H9 (cell line): ENCODE data around the gene F2RL3. TPM values are rescaled to one million over a fixed set of nuclear protein-coding genes. Genes with fewer than 3 reads are reported as not detected.

ENCODE experiments used
- DNase-seq: peaks from one replicate; pipeline ENCODE4 v3.0.0-alpha.2; 2017
- H2AFZ ChIP-seq: one replicate; pipeline ENCODE4 v1.6.1; 2013; ENCODE audit warnings: mild to moderate bottlenecking, low read length, control low read depth, moderate library complexity
- H2AK5ac ChIP-seq: 2 replicates; pipeline ENCODE4 v1.6.1; 2013; ENCODE audit warnings: low read length, control low read depth, mixed read lengths; ENCODE audit not compliant: insufficient read length
- H2BK120ac ChIP-seq: one replicate; pipeline ENCODE4 v1.6.1; 2013; ENCODE audit warnings: low read depth, mild to moderate bottlenecking, low read length, control low read depth, inconsistent platforms; ENCODE audit not compliant: poor library complexity, severe bottlenecking
- H2BK12ac ChIP-seq: 2 replicates; pipeline ENCODE4 v1.6.1; 2013; ENCODE audit warnings: low read length, control low read depth, mixed read lengths, low read depth; ENCODE audit not compliant: insufficient read length
- H2BK15ac ChIP-seq: 2 replicates; pipeline ENCODE4 v1.6.1; 2013; ENCODE audit warnings: low read depth, low read length, control low read depth
- H2BK20ac ChIP-seq: one replicate; pipeline ENCODE4 v1.6.1; 2013; ENCODE audit warnings: low read depth, mild to moderate bottlenecking, low read length, control low read depth, inconsistent platforms; ENCODE audit not compliant: poor library complexity, severe bottlenecking
- H2BK5ac ChIP-seq: 2 replicates; pipeline ENCODE4 v1.6.1; 2013; ENCODE audit warnings: low read length, control low read depth, mixed read lengths; ENCODE audit not compliant: insufficient read length
- H3K14ac ChIP-seq: 2 replicates; pipeline ENCODE4 v1.6.1; 2013; ENCODE audit warnings: low read length, control low read depth; ENCODE audit not compliant: insufficient read depth
- H3K18ac ChIP-seq: 2 replicates; pipeline ENCODE4 v1.6.1; 2013; ENCODE audit warnings: low read depth, mild to moderate bottlenecking, mixed read lengths, low read length, control low read depth; ENCODE audit not compliant: insufficient read length
- H3K23ac ChIP-seq: 2 replicates; pipeline ENCODE4 v1.6.1; 2013; ENCODE audit warnings: low read length, control low read depth, mixed read lengths, low read depth; ENCODE audit not compliant: insufficient read length
- H3K23me2 ChIP-seq: 2 replicates; pipeline ENCODE4 v1.6.1; 2013; ENCODE audit warnings: low read depth, mild to moderate bottlenecking, mixed read lengths, low read length, control low read depth; ENCODE audit not compliant: insufficient read length, poor library complexity, severe bottlenecking
- H3K27ac ChIP-seq: 2 replicates; pipeline ENCODE4 v1.5.1; 2013; ENCODE audit warnings: low read length, control low read depth, mixed read lengths, low read depth; ENCODE audit not compliant: insufficient read length
- H3K27me3 ChIP-seq: 2 replicates; pipeline ENCODE4 v1.6.1; 2013; ENCODE audit warnings: low read length, control low read depth, inconsistent platforms; ENCODE audit not compliant: insufficient read depth
- H3K4ac ChIP-seq: 2 replicates; pipeline ENCODE4 v1.6.1; 2013; ENCODE audit warnings: low read depth, mild to moderate bottlenecking, control low read depth, inconsistent platforms, low read length, moderate library complexity
- H3K4me1 ChIP-seq: 2 replicates; pipeline ENCODE4 v1.6.1; 2013; ENCODE audit warnings: low read length, control low read depth, inconsistent platforms; ENCODE audit not compliant: insufficient read depth
- H3K4me2 ChIP-seq: 2 replicates; pipeline ENCODE4 v1.6.1; 2013; ENCODE audit warnings: low read length, control low read depth, mixed read lengths; ENCODE audit not compliant: insufficient read length, insufficient read depth
- H3K56ac ChIP-seq: 2 replicates; pipeline ENCODE4 v1.6.1; 2013; ENCODE audit warnings: low read depth, mild to moderate bottlenecking, mixed read lengths, low read length, control low read depth; ENCODE audit not compliant: insufficient read length
- H3K79me1 ChIP-seq: 2 replicates; pipeline ENCODE4 v1.6.1; 2013; ENCODE audit warnings: low read depth, mild to moderate bottlenecking, moderate library complexity, low read length, control low read depth, inconsistent platforms; ENCODE audit not compliant: insufficient read depth, poor library complexity, severe bottlenecking
- H3K79me2 ChIP-seq: 2 replicates; pipeline ENCODE4 v1.6.1; 2013; ENCODE audit warnings: low read length, control low read depth, inconsistent platforms; ENCODE audit not compliant: insufficient read depth
- H3K9ac ChIP-seq: 2 replicates; pipeline ENCODE4 v1.6.1; 2013; ENCODE audit warnings: low read length, control low read depth, mixed read lengths; ENCODE audit not compliant: insufficient read length; ENCODE audit errors: extremely low read depth
- H3K9me3 ChIP-seq: one replicate; pipeline ENCODE4 v1.6.1; 2013; ENCODE audit warnings: low read depth, low read length, inconsistent platforms; ENCODE audit not compliant: control insufficient read depth
- H3T11ph ChIP-seq: one replicate; pipeline ENCODE4 v1.6.1; 2013; ENCODE audit warnings: mild to moderate bottlenecking, low read length, control low read depth, inconsistent platforms
- H4K20me1 ChIP-seq: one replicate; pipeline ENCODE4 v1.6.1; 2013; ENCODE audit not compliant: control insufficient read depth, insufficient read length, insufficient read depth
- H4K5ac ChIP-seq: 2 replicates; pipeline ENCODE4 v1.6.1; 2013; ENCODE audit warnings: low read depth, mild to moderate bottlenecking, mixed read lengths, low read length, control low read depth; ENCODE audit not compliant: insufficient read length
- H4K8ac ChIP-seq: replicated peaks from 2 replicates; pipeline ENCODE4 v1.6.1; 2013; ENCODE audit warnings: low read length, control low read depth, mixed read lengths, low read depth; ENCODE audit not compliant: insufficient read length
- H4K91ac ChIP-seq: 2 replicates; pipeline ENCODE4 v1.6.1; 2013; ENCODE audit warnings: low read depth, mild to moderate bottlenecking, moderate library complexity, mixed read lengths, low read length, control low read depth; ENCODE audit not compliant: insufficient read length
- H3K27ac Mint-ChIP-seq, 3 experiments: 2 replicates in 2 of 3; 3 replicates in 1 of 3; pipeline ENCODE4 v1.8.0; 2020 to 2021; ENCODE audit warnings: mixed read lengths in 3 of 3, mild to moderate bottlenecking in 1 of 3, moderate library complexity in 1 of 3
- H3K27me3 Mint-ChIP-seq: 2 replicates; pipeline ENCODE4 v1.8.0; 2021; ENCODE audit warnings: low read depth, mild to moderate bottlenecking, moderate library complexity, mixed read lengths
- H3K36me3 Mint-ChIP-seq, 3 experiments: 2 replicates in 2 of 3; 3 replicates in 1 of 3; pipeline ENCODE4 v1.8.0; 2020 to 2021; ENCODE audit warnings: low read depth in 3 of 3, mixed read lengths in 3 of 3; ENCODE audit not compliant: insufficient read depth in 1 of 3
- H3K4me1 Mint-ChIP-seq, 2 experiments: 2 replicates each; pipeline ENCODE4 v1.8.0; 2020; ENCODE audit warnings: mixed read lengths in 2 of 2
- H3K4me3 Mint-ChIP-seq, 2 experiments: 2 replicates in 1 of 2; 3 replicates in 1 of 2; pipeline ENCODE4 v1.8.0; 2020 to 2021; ENCODE audit warnings: mild to moderate bottlenecking in 2 of 2, mixed read lengths in 2 of 2, moderate library complexity in 1 of 2
- H3K9me3 Mint-ChIP-seq, 2 experiments: 2 replicates in 1 of 2; 3 replicates in 1 of 2; pipeline ENCODE4 v1.8.0; 2020; ENCODE audit warnings: mild to moderate bottlenecking in 2 of 2, mixed read lengths in 2 of 2, moderate library complexity in 1 of 2
- WGBS: extraction: QIAGEN DNeasy Blood & Tissue Kit; methylation state at CpG from one replicate; pipeline ENCODE4 v1.1.7; 2013; ENCODE audit warnings: missing lambda C conversion rate, low lambda C conversion rate, mixed read lengths; ENCODE audit not compliant: insufficient read length; ENCODE audit errors: extremely low coverage; 5-methylcytosine and 5-hydroxymethylcytosine counted together
- total RNA-seq: library from RNA; stranded (reverse); gene quantifications from 2 replicates; pipeline ENCODE4 v1.2.1, GENCODE V29; 2021
- TF ChIP-seq, protein P1 (sequence below): fragments of 200-600 bp; sonication (generic); conservative IDR thresholded peaks from 3 replicates; pipeline ENCODE4 v1.8.0; 2021; ENCODE audit warnings: antibody characterized with exemption, mild to moderate bottlenecking

The F2RL3 gene
- total RNA-seq, 1 experiment from 2014 or later: not detected

DNA sequence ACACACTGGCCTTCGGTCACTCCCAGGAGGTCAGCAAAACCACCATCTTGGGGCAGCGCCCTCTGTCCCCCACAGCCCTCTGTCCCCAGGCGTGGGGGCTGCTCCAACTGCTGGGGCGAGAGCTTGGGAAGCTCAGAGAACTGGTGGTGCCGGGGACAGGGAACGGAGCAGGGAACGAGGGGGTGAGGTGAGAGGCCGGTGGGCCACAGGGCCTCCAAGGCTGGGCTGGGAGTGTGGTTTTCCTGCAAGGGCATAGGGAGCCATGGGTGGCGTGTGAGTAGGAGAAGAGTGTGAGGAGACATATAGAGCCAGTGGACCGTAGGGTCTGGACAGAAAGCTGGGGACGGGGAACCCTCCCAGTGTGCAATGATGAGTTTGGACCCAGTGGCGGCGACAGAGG, 34.1 kb downstream of the F2RL3 start:
- Histone ChIP-seq H3K27me3 (no peaks in the 10 kb centered on the region), H3K9me3 (no peaks in the 10 kb centered on the region), H3K27ac (no peak overlapping the region), H2BK120ac (no peak overlapping the region), H3T11ph (no peak overlapping the region), H3K14ac (no peak overlapping the region), H2BK20ac (no peak overlapping the region), H4K8ac (no peak overlapping the region), H2AFZ (no peak overlapping the region), H3K4me1 (no peaks in the 10 kb centered on the region), H3K79me1 (no peaks in the 10 kb centered on the region), H3K56ac (no peak overlapping the region), H2AK5ac (no peak overlapping the region), H3K18ac (no peak overlapping the region), H4K91ac (no peak overlapping the region), H3K9ac (no peak overlapping the region), H2BK5ac (no peak overlapping the region), H3K4me2 (no peak overlapping the region), H3K4ac (no peak overlapping the region; the same call in 1 of the 2 replicates), H2BK12ac (no peak overlapping the region), H3K23ac (no peak overlapping the region), H4K20me1 (no peaks in the 10 kb centered on the region), H3K23me2 (no peaks in the 10 kb centered on the region), H4K5ac (no peak overlapping the region), H2BK15ac (no peak overlapping the region), H3K79me2 (no peaks in the 10 kb centered on the region)
- TF ChIP-seq, protein P1, sequence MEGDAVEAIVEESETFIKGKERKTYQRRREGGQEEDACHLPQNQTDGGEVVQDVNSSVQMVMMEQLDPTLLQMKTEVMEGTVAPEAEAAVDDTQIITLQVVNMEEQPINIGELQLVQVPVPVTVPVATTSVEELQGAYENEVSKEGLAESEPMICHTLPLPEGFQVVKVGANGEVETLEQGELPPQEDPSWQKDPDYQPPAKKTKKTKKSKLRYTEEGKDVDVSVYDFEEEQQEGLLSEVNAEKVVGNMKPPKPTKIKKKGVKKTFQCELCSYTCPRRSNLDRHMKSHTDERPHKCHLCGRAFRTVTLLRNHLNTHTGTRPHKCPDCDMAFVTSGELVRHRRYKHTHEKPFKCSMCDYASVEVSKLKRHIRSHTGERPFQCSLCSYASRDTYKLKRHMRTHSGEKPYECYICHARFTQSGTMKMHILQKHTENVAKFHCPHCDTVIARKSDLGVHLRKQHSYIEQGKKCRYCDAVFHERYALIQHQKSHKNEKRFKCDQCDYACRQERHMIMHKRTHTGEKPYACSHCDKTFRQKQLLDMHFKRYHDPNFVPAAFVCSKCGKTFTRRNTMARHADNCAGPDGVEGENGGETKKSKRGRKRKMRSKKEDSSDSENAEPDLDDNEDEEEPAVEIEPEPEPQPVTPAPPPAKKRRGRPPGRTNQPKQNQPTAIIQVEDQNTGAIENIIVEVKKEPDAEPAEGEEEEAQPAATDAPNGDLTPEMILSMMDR: no peak
- Mint-ChIP-seq H3K4me1 (no peaks in the 10 kb centered on the region), H3K4me3 (no peak overlapping the region; a peak in 1 of 5 replicates), H3K36me3 (peaks cover 3 to 25% (median 12%) of the 10 kb centered on the region in 3 experiments; a peak in 6 of 7 replicates), H3K27me3 (peaks cover 3% of the 10 kb centered on the region; the same call in 1 of the 2 replicates), H3K27ac (peak overlapping the region in 1 of 3 experiments; percentile 23; a peak in 1 of 7 replicates), H3K9me3 (peaks cover 9 to 23% of the 10 kb centered on the region in 2 experiments; a peak in 4 of 5 replicates)
- no peak for DNase-seq
- no CpG with 5 or more reads among the region's 13 CpGs for WGBS
